H1 (cell line): ENCODE measurements around the gene PGF.

Experiments
- EP300 ChIP-seq, 2 experiments: IDR thresholded peaks; 1 replicate in 1 of 2; 2 replicates in 1 of 2; pipeline ENCODE4 v1.6.1; 2011 to 2012; ENCODE audit warnings: low read depth in 2 of 2, low read length in 2 of 2, mild to moderate bottlenecking in 2 of 2, borderline replicate concordance in 1 of 2, inconsistent platforms in 1 of 2, moderate library complexity in 1 of 2
- EZH2 ChIP-seq: fragments of 200-600 bp; sonication (generic); IDR thresholded peaks from 2 replicates; pipeline ENCODE4 v1.7.1; 2012; ENCODE audit warnings: low read depth, mild to moderate bottlenecking, moderate library complexity, low read length, inconsistent platforms; ENCODE audit not compliant: severe bottlenecking
- GABPA ChIP-seq: IDR thresholded peaks from 2 replicates; pipeline ENCODE4 v1.6.1; 2011; ENCODE audit warnings: mild to moderate bottlenecking, low read length, moderate library complexity, borderline replicate concordance; ENCODE audit not compliant: insufficient read depth
- GTF2F1 ChIP-seq: IDR thresholded peaks from 2 replicates; pipeline ENCODE4 v1.6.1; 2012; ENCODE audit warnings: low read depth, low read length, improper control_type of control experiment, borderline replicate concordance
- JUND ChIP-seq: IDR thresholded peaks from 2 replicates; pipeline ENCODE4 v1.6.1; 2011; ENCODE audit warnings: mild to moderate bottlenecking, improper control_type of control experiment, low read length
- KDM5A ChIP-seq: fragments of 200-600 bp; IDR thresholded peaks from 2 replicates; pipeline ENCODE4 v1.7.1; 2012; ENCODE audit warnings: mild to moderate bottlenecking, low read length, inconsistent platforms, mixed read lengths
- PHF8 ChIP-seq: fragments of 200-600 bp; sonication (generic); conservative IDR thresholded peaks from 2 replicates; pipeline ENCODE4 v1.7.1; 2012; ENCODE audit warnings: low read depth, mild to moderate bottlenecking, inconsistent platforms, low read length, moderate library complexity
- POLR2A ChIP-seq, 2 experiments: IDR thresholded peaks; 1 replicate in 1 of 2; 2 replicates in 1 of 2; pipeline ENCODE4 v1.6.1; 2011; ENCODE audit warnings: low read depth in 2 of 2, low read length in 2 of 2, mild to moderate bottlenecking in 2 of 2; ENCODE audit errors: control extremely low read depth in 1 of 2
- SIN3A ChIP-seq, 2 experiments: IDR thresholded peaks in 1 of 2; conservative IDR thresholded peaks in 1 of 2; 2 replicates each; pipeline ENCODE4 v1.6.1; 2011 to 2012; ENCODE audit warnings: low read length in 2 of 2, improper control_type of control experiment in 1 of 2, low read depth in 1 of 2, mild to moderate bottlenecking in 1 of 2
- TF ChIP-seq, protein P1 (sequence below), 3 experiments: IDR thresholded peaks; 1 replicate in 2 of 3; 2 replicates in 1 of 3; pipeline versions ENCODE4 v1.5.1 to v1.6.1; 2011; ENCODE audit warnings: low read length in 3 of 3, mild to moderate bottlenecking in 3 of 3, inconsistent platforms in 2 of 3, low read depth in 1 of 3, moderate library complexity in 1 of 3; ENCODE audit not compliant: insufficient read depth in 1 of 3; ENCODE audit errors: control extremely low read depth in 1 of 3
- TF ChIP-seq, protein P2 (sequence below): IDR thresholded peaks from 2 replicates; pipeline ENCODE4 v1.6.1; 2012; ENCODE audit warnings: low read length, inconsistent platforms

DNA sequence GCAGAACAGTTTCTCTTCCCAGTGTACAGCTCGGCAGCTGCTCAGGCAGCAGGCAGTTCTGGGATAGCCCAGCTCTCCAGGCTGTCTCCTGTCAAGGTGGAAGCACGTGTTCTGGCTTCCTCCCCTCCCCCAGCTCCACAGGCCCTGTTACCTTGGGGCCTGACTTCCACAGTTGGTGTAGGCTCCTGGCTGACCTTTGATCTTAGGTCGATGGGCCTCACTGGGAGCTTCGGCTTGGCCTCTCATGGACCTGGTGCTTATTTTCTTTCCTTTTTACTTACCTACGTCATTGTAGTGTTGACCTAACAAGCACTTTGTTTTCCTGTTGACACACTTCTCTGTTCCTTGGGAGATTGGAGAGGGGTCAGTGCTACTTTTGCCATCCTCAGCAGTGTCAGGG lies 56.7 kb downstream of the PGF start:
- no peak for TF ChIP-seq GTF2F1
- no peak for TF ChIP-seq GABPA
- no peak for TF ChIP-seq EZH2
- TF ChIP-seq POLR2A (IDR thresholded peaks at IDR 0.05; ENCODE audit: control extremely low read depth in 1 of 2, low read depth in 2 of 2, low read length in 2 of 2), result no peak
- TF ChIP-seq, protein P1, sequence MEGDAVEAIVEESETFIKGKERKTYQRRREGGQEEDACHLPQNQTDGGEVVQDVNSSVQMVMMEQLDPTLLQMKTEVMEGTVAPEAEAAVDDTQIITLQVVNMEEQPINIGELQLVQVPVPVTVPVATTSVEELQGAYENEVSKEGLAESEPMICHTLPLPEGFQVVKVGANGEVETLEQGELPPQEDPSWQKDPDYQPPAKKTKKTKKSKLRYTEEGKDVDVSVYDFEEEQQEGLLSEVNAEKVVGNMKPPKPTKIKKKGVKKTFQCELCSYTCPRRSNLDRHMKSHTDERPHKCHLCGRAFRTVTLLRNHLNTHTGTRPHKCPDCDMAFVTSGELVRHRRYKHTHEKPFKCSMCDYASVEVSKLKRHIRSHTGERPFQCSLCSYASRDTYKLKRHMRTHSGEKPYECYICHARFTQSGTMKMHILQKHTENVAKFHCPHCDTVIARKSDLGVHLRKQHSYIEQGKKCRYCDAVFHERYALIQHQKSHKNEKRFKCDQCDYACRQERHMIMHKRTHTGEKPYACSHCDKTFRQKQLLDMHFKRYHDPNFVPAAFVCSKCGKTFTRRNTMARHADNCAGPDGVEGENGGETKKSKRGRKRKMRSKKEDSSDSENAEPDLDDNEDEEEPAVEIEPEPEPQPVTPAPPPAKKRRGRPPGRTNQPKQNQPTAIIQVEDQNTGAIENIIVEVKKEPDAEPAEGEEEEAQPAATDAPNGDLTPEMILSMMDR (IDR thresholded peaks at IDR 0.05; ENCODE audit: control extremely low read depth in 1 of 3, insufficient read depth in 1 of 3, low read depth in 1 of 3, low read length in 3 of 3), result no peak
- TF ChIP-seq, protein P2, sequence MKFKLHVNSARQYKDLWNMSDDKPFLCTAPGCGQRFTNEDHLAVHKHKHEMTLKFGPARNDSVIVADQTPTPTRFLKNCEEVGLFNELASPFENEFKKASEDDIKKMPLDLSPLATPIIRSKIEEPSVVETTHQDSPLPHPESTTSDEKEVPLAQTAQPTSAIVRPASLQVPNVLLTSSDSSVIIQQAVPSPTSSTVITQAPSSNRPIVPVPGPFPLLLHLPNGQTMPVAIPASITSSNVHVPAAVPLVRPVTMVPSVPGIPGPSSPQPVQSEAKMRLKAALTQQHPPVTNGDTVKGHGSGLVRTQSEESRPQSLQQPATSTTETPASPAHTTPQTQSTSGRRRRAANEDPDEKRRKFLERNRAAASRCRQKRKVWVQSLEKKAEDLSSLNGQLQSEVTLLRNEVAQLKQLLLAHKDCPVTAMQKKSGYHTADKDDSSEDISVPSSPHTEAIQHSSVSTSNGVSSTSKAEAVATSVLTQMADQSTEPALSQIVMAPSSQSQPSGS, result no peak
- TF ChIP-seq KDM5A, result no peak
- TF ChIP-seq EP300 (IDR thresholded peaks at IDR 0.05; ENCODE audit: borderline replicate concordance in 1 of 2, low read depth in 2 of 2, low read length in 2 of 2), result no peak
- TF ChIP-seq PHF8, result no peak
- TF ChIP-seq JUND, result no peak
- TF ChIP-seq SIN3A (conservative IDR thresholded peaks at IDR 0.05 in 1 of 2, IDR thresholded peaks at IDR 0.05 in 1 of 2; ENCODE audit: low read depth in 1 of 2, low read length in 2 of 2), result no peak
